Stimulated activated CD4-positive, alpha-beta T cell treated with anti-CD3 and anti-CD28 coated beads, TNF-alpha, amount 100 ng/mL, for 24 hours (primary cell): ENCODE measurements around the gene THBS3.
"Not testable (repeated sequence)": the region's sequence is repeated elsewhere in the genome, so short reads cannot be mapped to it uniquely, and the experiment has no call there.

Experiments used
- DNase-seq, 3 experiments: peaks; one replicate each; pipeline ENCODE4 v3.0.0-alpha.2; 2020; ENCODE audit warnings: low read depth in 3 of 3

Gene THBS3

DNA sequence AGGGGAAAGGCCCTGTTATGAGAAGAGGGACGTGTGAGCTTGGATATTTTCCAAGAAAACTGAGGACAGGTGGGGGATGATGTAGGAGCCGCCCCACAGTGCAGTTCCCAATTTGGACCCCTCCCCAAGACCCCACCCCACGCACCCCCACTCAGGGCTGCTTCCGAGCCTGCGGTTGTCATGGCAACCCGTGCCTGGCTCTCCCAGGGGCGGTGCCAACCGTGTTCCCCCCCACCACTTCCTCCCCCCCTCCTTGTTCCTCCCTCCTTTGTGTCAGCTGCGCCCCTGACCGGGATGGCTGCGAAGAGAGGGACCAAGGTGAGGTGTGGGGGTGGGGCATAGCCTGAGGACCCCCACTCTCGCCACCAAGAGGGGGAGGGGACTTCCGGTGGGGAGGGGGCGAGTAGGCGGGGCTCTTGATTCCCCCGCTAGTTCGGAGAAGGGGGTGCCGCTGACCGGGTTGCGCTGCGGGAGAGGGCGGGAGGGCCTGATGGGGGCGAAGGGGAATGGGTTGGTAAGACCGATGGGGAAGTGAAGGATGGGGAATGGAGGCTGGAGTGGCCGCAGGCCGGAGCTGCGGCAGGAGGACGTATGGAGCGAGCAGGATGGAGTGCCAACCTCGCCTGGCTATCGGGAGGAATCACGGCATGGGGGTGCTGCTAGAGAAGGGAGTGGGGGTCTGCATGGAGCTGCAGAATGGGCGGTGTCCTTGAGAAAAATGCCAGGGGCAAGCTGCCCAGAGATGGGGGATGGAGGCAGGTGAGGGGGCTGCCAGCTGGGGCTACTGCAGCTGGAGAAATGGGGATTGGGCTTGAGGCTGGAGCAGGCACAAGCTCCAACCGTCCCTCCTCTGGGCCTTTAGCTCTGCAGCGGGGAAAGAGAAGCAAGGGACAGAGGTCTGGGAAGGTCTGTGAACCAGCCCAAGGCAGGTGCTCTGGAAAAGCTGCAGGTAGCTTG, 33.1 kb downstream of the THBS3 start:
- peak in 1 of 3 experiments; percentile 54 for DNase-seq

DNA sequence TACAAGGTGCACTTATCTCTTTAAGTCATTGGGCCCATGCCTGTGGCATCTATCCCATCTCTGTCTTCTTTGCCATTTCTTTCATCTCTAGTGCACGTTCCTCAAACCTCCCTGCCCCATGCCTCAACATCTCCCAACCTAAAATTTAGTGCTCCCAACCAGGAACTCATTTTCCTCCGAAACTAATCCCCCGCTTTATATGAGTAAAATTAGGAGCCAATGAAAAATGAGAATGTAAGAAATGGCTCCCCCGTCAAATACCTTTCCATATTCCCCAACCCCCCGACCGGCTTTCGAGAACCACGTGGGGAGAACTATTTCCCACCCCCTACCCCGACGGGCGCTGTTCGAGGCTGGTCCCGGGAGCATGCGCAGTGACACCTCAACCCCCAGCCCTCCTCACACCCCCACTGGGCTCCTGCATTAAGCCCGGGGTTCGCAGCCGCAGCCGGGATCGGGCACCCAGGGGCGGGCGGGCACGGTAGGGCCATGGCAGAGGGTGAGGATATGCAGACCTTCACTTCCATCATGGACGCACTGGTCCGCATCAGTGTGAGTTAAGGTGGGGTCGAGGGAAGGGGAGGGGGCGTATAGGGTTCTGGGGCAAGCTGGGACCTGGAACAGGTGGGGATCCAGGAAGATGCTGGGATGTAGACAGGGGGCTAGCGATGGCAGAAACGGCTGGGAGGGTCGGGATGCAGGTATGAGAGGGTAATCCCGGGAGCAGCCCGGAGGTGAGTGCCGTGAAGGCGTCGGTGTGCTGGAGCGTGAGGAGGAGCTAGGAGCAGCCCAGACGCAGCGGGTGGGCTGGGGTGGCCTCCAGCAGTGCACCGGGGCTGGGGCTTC, 34.0 kb downstream of the THBS3 start, which contains the start of gene TRIM46:
TRIM46 (plus strand) TSS at position 372 of the 846 bp plus-strand sequence; CDS start at position 490, 118 bp downstream.
- DNase-seq: peak; percentile 54 to 78 (median 64)

DNA sequence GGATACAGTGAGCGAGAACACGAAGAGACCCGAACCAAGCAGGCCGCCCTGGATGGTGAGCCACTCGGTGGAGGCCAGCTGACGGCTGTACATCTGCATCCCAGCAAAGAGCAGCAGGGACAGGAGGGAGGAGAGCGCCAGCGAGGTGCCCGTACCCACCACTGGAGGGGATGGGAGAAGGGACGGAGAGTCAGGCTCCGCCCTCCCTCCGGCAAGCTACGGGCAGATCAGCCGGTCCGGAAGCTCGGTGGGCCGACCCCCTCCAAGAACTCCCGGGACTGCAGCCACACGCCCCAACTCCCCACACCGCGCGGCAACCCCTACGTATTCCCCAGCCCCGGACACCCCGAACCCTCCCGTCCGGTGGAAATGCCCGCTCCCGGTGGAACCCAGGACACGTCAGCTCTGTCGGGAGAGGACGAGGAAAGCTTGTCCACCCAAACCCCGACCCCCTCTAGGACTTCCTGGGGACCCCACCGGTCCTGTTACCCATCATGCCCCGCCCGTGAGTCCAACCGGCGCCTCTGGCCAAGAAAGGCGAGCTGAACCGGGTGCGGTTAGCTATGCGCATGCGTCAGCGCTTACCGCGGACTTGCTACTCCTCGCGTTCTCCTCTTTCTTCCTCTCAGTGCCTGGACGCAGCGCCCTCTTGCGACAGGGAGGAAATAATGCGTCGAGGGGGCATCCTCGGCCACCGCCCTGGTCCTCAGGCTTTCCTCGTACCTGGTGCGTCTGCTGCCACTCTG, 34.8 kb downstream of the THBS3 start, which contains the start of gene KRTCAP2:
KRTCAP2 (minus strand) TSS at position 573 of the 746 bp plus-strand sequence; CDS start at position 493, 80 bp downstream.
- peak; percentile 89 to 95 (median 94) for DNase-seq

DNA sequence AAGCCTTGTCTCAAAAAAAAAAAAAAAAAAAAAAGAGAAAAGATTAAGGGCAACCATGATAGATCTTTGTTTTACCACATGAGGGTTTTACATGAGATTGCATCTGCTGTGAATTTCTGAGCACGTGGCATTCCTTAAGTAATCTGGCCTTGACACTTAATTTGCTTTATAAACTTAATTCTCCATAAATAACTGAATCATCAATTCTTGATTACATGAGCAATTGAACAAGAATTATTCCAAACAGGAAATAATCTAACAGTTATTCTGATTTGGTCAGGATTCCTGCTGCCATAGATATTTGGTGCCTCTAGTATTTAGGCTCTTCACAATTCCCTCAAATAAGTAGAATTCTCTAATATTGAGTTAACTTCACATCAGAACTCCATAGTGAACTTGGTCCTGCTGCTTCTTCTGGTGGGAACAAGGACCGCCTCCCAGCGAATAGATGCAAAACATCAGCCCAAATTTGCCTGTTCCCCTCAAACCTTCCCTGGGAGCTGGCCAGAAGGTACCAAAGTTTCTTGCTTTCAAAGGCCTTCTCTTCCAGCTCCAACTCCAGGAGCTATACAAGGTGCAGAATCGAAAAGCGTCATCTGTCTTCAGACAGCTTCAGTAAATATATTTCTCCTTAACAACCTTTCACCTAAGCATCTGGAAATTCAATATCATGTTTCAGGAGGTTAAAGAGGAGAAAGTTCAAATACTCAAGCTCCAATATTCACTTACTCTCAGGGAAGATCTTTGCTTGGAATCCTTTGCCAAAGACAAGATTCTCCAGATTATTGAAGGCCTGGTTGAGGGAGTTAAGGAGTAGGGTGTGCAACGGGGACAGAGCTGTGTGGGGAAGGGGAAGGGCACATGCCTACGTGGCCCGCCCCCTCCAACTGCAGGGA, 35.6 kb downstream of the THBS3 start:
- DNase-seq: no peak

DNA sequence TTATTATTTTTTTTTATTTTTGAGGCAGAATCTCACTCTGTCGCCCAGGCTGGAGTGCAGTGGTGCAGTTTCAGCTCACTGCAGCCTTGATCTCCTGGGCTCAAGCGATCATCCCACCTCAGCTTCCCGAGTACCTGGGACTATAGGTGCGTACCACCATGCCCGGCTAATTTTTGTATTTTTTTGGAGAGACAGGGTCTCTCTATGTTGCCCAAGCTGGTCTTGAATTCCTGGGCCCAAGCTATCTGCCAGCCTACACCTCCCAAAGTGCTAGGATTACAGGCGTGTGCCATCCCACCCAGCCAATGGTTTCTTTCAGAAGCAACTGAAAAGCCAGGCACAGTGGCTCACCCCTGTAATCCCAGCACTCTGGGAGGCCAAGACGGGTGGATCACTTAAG, 36.9 kb downstream of the THBS3 start:
- DNase-seq: no peak

DNA sequence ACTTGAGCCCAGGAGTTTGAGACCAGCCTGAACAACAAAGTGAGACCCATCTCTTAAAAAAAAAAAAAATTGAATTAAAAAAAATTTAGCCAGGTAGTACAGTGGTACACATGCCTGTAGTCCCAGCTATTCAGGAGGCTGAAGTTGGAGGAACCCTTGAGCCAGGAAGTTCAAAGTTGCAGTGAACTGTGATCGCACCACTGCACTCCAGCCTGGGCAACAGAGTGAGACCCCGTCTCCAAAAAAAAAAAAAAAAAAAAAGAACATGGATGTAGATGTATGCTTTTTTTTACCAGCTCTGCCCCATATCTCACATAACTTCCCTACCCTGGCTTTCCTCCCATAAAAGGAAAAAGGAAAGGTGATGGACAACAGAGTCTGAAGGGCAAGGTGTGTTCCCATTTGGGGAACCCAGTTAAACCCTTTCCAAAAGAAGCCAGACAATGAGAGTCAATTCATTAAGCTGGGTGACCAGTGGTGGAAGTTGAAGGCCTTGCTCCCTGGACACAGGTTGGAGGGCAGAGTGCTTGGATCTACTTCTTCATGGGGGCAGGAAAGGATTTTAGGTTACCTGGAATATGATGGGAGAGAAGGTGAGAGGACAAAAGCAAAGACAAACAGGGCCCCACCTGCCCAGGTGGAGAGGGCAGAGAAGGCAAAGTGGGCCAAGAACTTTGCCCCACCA, 37.5 kb downstream of the THBS3 start:
- DNase-seq: no peak

DNA sequence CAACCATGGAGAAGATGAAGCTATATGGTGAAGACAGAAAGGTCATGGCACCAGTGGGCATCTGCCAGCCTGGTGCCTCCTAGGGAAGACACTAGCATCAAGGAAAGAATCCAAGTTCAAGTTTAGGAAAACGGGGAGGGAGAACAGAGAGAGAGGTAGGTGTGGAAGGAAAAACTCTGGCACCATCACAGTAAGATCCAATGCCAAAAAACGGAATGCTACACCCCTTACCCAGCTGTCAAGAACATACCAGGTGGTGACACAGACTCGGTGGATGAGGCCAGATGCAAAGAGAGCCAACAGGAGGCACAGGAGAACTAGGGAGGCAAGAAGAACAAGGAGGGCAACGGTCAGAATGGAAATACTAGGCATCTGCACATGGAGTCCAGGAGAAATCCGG, 38.2 kb downstream of the THBS3 start:
- no peak for DNase-seq

DNA sequence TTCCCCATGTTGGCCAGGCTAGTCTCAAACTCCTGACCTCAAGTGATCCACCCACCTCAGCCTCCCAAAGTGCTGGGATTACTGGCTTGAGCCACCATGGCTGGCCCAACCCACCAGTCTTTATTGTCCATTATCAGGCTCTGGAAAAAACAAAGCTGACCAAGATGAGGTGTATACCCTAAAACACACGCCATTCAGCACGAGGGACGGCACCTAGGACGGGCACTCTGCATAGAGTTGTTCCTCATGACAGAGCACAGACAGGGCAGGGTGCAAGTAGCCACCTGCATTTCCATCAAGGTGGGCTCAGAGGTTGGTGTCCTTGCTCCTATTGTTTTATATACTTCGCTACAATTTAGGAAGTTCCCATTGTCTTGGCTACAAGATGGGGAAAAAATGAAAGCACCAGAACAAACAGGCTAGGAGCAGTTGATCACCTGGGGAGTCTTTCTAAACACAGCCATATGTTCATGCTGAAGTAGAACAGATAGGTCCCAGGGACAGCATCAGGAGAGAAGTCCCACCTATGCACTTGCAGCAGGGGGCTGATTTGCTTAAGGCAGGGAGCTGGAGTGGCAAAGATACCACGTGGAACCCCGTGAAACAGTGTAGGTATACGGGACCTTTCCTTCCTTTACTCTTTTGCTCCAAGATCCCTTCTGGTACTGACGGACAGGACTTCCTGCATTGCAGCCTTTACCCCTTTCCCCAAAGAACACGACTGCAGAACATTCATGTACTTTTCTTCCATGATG, 39.1 kb downstream of the THBS3 start:
- DNase-seq: no peak

DNA sequence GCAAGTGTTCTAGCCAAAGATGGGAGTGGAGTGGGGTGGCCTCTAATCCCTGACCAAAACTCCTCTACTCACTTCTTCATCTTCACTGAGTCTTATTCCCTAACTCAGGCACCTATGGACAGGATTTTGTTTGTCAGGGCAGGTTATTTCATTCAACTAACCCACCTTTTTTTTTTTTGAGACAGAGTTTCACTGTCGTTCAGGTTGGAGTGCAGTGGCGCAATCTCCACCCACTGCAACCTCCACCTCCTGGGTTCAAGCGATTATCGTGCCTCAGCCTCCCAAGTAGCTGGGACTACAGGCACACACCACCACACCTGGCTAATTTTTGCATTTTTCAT, 39.6 kb downstream of the THBS3 start:
- not testable (repeated sequence) for DNase-seq

DNA sequence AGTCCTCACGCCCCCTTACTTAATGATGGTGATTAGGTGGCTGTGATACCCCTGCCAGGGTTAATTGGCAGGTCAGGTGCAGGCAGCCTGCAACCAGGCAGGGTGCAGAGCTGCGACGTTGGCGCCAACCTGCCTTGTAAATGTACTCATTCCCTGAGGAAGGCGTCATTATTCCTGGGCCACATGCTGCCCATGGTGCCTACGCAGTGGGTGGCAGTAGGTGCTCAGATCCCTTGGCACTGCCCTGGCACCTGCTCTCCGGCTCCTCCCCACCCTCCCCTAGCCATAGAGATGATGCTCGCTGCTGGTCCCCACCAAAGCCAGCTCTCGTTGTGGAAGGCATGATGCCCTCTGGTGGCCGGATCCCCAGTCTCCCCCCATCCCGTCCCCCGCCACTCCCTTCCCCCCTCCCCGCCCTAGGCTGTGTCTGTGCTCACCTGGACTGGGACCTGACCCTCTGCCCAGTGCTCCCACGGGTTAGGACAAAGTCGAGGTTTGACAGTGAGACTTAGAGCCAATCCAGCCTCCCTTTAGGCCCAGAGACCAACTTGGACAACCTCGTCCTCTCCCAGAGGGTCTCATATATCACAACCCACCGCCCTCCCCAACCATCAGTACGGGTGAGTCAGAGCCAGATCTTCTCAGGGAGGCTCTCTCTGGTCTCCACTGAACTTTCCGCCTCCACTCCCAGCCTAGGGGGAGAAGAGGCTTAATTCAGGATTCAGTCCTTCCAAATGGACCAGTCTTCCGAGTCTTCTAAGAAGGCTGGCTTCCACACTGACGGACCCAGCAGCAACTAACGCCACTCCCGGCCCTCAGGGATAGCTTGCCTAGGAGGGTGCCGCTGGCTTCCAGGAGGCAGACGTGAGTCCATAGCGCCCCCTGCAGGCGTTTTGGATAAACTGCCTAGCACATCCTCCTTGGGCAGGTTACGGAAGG, 40.3 kb downstream of the THBS3 start:
- peak; percentile 74 to 86 (median 80) for DNase-seq

DNA sequence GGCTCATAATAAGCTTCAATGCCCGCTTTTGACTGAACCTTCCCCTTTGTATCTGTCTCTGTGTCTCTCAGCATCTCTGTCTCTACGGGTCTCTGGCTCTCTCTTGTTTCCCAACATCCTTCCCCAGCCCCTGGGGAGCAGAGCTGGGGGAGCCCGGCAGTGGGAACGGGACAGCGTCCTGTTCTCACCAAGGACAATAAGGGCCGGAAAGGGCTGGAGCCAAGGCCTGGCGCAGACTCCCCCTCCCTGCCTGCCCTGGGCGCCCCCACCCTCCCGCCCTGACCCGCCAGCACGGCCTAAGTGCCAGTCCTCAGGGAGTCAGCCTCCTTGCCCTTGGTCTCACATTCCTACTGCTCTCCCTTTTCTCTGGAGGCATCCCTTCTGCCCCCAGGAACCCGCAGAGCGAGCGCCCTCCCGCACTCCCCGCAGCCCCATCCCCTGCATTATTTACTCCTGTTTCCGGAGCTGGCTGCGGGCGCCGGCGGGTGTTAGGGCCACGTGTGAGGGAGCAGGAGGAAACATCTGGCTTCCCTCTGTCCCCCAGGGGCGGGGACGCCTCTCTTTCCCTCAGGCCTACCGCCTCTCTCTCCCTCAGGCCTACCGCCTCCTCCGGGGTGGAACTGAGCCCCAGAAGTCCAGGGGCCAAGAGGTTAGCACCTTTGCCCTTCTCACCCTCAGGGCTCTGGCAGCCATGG, 41.1 kb downstream of the THBS3 start:
- no peak for DNase-seq

DNA sequence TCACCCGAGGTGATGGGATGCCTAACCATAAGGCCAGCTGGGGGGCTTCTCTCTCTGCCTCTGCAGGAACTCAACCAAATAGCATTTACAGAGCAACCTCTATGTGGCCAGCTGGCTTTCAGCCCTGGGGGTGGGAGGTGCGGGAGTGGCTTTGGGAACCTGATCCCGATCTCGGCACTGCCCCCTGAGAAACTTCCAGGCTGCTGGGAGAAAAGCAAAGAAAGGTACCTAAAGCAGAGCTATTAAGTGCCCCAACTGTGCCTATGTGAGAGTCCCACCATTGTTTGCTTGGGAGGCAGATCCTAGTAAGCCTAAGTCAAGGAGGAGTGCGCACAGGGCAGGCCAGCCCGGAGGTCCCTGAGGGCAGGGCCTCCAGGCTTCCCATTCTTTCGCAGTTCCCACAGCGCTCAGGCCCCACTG, 41.6 kb downstream of the THBS3 start:
- DNase-seq: no peak

DNA sequence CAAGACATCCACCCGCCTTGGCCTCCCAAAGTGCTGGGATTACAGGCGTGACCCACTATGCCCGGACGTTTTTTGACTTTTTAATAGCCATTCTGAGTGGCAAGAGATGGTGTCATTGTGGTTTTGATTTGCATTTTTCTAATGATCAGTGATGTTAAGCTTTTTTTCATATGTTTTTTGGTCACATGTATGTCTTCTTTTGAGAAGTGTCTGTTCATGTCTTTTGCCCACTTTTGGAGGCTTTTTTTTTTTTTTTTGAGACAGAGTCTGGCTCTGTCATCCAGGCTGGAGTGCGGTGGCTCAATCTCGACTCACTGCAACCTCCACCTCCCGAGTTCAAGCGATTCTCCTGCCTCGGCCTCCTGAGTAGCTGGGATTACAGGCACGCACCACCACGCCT, 43.1 kb downstream of the THBS3 start:
- not testable (repeated sequence) for DNase-seq

DNA sequence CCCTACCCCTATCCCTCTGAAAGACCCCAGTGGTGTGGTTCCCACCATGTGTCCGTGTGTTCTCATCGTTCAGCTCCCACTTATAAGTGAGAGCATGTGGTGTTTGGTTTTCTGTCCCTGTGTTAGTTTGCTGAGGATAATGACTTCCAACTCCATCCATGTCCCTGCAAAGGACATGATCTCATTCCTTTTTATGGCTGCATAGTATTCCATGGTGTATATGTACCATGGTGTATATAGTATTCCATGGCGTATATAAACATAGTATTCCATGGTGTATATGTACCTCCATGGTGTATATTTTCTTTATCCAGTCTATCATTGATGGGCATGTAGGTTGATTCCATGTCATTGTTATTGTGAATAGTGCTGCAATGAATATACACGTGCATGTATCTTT, 43.9 kb downstream of the THBS3 start:
- not testable (repeated sequence) for DNase-seq

DNA sequence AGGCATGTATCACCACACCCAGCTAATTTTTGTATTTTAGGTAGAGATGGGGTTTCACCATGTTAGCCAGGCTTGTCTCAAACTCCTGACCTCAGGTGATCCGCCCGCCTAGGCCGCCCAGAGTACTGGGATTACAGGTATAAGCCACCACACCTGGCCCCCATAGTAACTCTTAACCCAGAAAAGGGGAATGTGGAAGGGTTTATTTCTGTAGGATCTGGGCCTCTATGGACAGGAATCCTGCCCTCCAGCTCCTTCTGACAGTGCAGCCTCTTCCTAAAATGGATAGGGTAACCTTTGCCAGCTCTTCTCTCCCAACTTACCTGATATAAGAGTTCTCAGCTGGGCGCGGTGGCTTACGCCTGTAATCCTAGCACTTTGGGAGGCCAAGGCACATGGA, 45.1 kb downstream of the THBS3 start:
- DNase-seq: not testable (repeated sequence)

DNA sequence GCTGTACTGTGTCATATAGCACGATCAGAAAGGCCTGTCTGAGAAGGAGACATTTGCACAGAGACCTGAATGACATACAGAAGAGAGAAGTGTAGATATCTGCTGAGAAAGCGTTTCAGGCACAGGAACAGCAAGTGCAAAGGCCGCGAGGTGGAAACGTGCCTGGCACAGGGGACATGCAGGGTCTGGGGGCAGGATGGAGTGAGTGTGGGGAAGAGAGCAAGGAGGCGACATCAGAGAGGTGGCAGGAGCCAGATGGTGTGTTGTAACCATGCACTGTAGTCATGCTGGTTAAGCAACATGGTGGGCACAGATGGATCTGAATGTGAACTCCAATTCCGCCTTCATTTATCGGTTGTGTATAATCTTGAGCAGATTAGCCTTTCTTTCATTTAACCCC, 47.6 kb downstream of the THBS3 start:
- no peak for DNase-seq

DNA sequence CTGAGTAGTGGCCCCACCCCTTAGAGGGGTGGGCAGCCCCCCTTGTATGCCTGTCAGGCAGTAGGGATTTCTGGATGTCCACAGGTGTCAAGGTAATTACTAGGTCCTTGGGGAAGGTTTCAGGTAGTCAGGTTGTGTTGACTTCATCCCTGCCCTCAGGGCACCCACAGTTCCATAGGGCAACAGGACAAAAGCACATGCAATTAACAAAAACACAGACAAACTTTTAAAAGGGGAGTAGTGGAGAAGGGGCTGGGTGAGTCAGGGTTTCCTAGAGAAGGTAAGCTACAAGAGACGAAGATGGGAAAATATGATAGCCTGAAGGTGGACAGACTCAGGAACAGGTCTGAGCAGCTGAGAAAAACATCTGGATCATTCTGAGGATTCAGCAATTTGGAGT, 48.7 kb downstream of the THBS3 start:
- DNase-seq: no peak
